GM23248 (cell line): Measurements from ENCODE around the gene COMMD4.

ENCODE experiments used
- EZH2 ChIP-seq: fragments of 200-600 bp; sonication (generic); IDR thresholded peaks from 2 replicates; pipeline ENCODE4 v1.6.1; 2018; ENCODE audit warnings: antibody characterized with exemption, mild to moderate bottlenecking; ENCODE audit not compliant: insufficient read depth, poor library complexity, severe bottlenecking
- EZH2phosphoT487 ChIP-seq: fragments of 200-600 bp; sonication (generic); IDR thresholded peaks from 2 replicates; pipeline ENCODE4 v1.6.1; 2018; ENCODE audit warnings: antibody characterized with exemption, moderate library complexity, mild to moderate bottlenecking, low read depth; ENCODE audit not compliant: insufficient read depth

- TF ChIP-seq EZH2phosphoT487 (no peak), EZH2 (no peak)
These were observed 33.5 kb upstream of the COMMD4 start for GRCh38 chr15:75302318-75302717.
